Activated T-cell treated with anti-CD3 and anti-CD28 coated beads for 1 hour (primary cell): ENCODE results near the gene COQ6.
"Not testable (repeated sequence)": the region's sequence is repeated elsewhere in the genome, so short reads cannot be mapped to it uniquely, and the experiment has no call there.

Experiments used
- DNase-seq: peaks from one replicate; pipeline ENCODE4 v3.0.0-alpha.2; 2020; ENCODE audit warnings: low read depth

Gene COQ6

DNA sequence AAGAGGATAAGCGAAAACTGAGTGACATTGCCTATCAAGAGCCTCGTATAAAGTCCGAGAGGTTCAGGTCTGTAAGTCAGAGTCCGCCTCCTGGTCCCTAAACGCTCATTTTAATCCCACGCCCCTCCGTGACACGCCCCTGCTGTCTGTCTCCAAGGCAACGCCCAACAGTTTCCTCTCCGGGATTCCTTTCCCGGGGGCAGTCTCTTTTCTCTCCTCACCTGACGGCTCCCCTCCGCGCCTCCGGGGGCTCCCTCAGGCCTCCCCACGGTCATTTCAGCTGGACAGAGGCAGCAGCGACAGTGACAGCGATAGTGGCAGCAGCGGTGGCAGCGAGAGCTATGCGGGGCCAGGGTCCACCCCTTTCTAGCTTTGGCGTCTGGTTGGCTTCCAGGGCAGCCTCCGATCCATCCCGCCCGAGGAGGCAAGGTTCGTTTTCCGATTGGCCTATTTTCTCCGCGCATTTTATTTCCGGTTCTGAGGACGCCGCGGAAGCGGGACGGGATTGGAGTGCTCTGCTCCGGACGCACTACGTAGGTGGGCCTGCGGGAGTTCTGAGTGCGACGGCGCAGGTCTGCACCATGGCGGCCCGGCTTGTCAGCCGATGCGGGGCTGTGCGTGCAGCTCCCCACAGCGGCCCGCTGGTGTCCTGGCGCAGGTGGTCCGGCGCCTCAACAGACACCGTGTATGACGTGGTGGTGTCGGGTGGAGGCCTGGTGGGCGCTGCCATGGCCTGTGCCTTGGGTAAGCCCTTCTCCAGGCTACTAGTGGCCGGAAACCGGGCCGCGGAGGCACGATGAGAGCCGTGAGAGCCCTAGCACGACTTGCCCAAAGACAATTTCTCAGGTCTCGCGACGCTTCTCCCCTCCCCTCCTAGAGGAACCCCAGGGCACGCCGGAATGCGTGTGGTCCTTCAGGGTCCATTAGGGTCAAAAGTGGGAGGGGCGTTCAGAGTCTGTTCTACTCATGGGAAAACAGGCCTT lies at the start of gene COQ6, which contains the start of gene FAM161B:
Gene COQ6 (plus strand): TSS at position 551 of the 983 bp plus-strand sequence. CDS start 31 bp downstream, at position 582.
Gene FAM161B (minus strand): TSS at position 343 of the 983 bp plus-strand sequence. CDS start 68 bp downstream, at position 275.
- DNase-seq, result peak; percentile 82

DNA sequence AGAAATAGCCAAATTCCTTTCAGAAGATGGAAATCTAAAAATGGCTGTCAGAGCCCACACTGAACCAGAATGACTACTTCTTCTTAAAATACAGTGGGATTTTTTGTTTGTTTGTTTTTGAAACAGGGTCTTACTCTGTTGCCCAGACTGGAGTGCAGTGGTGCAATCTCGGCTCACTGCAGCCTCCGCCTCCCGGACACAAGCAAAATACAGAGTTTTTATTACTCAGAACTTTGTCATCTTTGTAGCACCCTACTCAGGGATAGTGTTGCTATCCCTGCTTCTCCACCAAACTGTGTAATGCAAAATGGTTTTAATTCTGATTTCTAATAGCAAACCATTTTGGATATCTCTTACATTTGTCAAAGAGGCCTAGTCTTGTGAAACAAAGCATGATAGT lies 47.1 kb upstream of the COQ6 start:
- DNase-seq, result no peak

DNA sequence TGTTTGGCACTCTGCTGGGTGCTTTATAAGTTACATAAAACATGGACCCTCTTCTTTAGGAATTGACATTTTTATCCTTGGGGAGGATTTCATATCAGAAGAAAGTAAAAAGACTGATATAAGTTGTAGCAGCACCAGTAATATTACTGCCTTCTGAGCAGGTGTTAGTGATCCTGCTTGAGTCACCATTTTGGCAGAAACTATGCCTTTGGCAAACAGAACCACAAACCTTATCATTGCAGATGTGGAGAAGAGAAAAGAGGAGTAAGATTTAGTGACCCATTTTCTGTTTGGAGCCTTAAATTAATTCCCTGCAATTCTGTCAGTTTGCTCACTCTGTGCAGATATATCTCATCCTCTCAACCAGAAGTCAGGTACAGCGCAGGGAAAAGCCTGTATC lies 40.4 kb upstream of the COQ6 start:
- DNase-seq, result no peak

DNA sequence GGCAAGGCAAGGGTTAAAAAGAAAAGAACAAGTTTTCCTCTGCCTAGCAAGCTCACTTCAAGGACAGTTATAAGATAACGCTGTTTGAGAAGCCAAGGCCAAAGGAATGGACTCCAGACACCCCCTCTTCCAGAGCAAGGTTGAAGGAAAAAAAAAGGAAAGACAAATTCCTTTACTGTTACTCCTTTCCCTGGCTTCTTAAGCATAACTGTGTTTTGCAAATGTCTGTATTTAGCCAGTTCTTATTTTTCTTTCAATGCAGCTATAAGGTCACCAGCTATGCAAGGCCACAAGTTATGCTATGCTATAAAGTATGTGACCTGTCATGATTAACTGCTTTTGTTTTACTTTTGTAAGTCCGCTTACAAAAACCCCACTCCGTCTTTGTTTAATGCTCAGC lies 36.8 kb upstream of the COQ6 start:
- no peak for DNase-seq

DNA sequence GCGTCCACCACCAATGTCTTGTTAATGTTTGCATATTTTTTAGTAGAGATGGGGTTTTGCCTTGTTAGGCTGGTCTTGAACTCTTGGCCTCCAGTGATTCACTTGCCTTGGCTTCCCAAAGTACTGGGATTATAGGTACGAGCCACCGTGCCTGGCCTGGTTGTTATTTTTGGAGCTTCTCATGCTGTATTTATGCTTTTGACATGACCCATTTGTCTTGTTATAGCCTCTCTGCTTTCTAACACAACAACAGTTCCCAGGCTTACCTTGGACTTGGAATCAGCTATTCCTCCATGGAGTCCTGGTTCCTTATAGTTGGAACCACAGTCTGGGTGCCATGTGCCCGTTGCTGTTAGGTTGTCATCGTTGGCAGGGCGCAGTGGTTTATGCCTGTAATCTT lies 33.8 kb upstream of the COQ6 start:
- DNase-seq, result no peak

DNA sequence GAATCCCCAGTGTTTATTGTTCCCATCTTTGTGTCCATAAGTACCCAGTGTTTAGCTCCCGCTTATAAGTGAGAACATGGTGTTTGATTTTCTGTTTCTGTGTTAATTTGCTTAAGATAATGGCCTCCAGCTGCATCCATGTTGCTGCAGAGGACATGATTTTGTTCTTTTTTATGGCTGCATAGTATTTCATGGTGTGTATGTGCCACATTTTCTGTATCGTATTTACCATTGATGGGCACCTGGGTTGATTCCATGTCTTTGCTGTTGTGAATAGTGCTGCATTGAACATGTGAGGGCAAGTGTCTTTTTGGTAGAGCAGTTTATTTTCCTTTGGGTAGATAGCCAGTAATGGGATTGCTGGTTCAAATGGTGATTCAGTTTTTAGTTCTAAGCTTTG lies 30.6 kb upstream of the COQ6 start:
- not testable (repeated sequence) for DNase-seq

DNA sequence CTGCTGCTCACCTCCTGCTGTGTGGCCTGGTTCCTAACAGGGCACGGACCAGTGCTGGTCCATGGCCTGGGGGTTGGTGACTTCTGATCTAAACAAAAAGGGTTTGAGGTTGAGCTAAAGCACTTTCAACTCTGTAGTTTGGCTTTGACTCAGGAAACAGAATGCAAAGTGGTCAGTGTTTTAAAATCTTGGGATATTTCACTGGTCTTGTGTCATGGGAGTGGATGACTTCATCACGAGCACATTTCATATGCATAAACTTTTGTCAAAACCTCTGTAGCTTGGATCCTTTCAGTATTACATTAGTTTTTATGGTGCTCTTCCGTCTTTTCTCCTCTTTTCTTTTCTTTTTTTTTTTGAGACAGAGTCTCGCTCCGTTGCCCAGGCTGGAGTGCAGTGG lies 25.8 kb upstream of the COQ6 start:
- no peak for DNase-seq

DNA sequence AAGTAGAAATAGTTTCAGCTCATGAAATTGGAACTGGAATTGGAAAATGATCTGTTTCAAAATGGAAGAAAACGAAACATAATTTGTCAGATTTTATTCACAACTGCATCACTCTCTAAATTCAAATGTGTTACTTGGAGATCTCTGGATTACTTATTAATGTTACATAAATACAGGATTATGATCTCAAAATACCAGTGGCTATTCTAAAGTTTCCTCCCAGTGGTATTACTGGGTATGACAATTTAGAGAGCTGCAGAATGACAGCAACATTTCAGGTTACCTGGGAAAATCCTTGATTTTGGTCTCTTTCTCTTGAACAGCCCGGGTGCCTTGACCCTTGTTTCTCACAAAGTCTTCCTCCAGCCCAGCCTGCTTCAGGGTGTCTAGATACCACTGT lies 14.4 kb upstream of the COQ6 start:
- no peak for DNase-seq

DNA sequence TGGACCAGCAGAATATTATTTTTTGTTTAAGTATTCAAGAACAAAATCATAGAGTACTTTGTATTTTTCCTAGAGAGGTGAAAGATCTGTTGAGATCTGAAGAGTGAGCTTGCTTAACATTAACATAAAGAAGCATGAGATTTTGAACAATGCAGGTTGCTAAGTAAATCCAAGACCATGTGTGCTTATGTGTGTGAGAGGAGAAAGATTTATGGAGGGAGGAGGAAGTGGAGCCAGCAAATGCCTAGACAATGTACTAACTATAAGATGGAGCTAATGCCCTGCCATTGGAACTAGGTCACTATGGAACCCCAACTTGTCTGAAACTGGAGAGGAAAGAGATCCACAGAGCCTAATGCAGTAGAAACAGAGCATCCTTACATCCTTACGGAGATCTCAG lies 13.6 kb upstream of the COQ6 start:
- DNase-seq, result no peak

DNA sequence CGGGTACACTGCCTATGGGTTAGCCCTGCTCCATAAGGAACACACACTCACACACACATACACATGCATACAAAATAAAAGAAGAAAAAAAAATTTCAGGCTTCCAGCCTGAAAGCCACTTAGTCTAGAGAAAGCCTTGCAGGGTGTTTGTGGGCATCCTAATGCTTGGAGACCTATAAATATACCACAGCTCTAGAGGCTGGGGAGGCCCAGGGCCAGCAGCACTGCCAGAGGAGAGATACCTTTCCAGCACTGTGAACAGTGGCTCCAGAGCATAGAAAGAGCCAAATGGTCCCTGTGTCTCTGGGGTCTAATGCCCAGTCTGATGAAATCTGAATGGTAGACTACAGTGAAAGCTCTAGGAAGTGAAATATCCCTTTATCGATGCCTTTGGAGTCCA lies 13.1 kb upstream of the COQ6 start:
- no peak for DNase-seq

DNA sequence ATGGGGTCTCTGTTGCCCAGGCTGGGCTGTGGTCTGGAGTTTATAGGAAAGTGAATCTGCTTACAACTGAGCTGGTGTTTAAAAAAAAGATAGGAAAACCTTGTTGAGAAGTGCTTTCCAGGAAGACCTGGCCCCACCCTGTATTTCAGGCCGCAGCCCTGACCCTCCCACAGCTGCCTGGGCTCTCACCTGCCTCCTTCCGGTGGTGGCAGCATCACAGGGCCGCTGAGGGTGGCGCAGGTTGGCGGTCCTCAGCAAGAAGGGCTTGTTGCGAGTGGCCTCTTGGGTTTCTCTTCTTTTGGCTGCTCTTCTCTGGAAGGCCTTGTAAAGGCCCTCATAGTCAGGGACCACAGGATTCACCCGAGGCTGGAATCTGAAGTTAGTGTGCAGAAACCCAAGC lies 7.9 kb upstream of the COQ6 start:
- no peak for DNase-seq

DNA sequence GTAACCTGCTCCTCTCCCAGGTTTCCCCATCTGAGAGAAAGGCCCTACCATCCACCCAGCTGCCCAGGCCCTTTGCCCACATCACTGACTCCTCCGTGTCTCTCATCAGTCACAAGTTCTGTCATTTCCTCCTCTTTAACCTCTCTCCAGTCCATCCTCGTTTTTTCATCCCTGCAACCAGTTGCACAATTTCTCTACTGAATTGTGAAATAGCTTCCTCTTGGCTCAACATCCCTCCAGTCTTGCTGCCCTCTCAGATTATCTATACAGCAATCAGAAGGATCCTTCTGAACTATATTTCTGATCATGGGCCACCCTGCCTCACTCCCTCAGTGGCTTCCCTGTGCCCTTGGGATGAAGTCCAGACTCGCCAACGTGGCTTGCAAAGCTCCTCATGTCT lies 7.0 kb upstream of the COQ6 start:
- DNase-seq, result no peak

DNA sequence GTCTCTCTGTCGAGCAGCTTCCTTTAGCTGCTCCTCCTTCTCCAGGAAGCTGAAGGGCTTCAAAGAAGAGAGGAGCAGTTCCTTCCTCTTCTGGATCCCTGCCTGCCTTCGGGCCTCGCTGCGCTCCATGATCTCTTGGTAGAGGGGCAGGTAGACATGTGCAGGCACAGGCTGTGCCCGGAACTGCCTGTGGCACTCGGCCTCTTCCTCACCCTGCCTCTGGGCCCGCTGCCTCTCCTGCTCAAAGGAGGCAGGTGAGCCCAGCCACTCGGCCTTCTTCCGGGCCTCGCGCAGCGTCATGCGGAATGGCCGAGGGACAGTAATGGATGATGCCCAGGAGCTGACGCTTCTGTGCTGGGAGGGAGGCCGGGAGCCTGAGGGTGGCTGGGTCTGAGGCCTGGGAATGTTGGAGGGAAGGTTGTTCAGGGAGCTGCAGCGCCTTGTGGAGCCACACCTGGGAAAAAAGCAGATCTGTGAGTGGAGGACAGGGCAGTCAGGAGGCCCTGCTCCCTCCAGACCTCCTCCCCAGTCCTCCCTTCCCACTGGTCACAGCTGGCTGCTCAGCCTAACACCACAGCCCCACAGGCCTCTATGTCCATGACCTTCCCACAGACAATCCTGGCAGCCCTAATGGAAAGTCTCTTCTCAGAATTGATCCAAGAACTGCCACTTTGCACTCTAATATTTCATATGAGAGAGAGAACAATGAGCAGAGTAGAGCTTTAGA lies 5.5 kb upstream of the COQ6 start:
- DNase-seq, result no peak

DNA sequence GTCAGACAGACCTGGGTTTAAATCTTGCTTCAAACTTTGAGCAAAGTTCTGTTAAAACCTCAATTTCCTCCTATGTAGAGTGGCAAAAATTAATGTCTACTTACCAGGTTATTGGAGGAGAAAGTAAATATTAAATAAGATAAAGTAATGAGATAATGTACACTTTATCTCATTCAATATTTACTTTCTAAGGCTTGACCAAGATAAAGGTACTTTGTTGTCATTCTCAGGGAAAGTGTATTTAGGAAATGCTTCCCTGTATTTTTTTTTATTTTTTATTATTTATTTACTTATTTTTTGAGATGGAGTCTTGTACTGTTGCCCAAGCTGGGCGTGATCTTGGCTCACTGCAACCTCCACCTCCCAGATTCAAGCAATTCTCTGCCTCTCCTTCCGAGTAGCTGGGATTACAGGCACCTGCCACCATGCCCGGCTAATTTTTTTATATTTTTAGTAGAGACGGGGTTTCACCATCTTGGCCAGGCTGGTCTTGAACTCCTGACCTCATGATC lies 4.9 kb upstream of the COQ6 start:
- DNase-seq, result no peak

DNA sequence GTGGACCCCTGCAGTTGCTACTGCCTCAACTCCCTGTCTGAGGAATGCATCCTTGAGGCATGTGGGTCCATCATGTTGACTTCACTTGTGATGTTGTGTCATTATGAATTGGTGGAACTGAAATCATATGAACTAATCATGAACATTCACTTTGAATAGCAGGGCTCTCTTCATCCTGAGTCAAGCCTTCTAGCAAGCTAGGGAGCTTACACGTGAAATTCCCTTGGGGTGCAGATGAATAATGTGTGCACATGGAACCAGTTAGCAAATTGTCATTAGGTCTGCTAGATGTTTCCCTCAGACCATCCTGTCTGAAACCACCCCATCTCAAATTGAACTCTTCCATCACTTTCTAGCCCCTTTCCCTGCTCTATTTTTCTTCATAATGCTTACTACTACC lies 3.6 kb downstream of the COQ6 start:
- DNase-seq, result no peak

DNA sequence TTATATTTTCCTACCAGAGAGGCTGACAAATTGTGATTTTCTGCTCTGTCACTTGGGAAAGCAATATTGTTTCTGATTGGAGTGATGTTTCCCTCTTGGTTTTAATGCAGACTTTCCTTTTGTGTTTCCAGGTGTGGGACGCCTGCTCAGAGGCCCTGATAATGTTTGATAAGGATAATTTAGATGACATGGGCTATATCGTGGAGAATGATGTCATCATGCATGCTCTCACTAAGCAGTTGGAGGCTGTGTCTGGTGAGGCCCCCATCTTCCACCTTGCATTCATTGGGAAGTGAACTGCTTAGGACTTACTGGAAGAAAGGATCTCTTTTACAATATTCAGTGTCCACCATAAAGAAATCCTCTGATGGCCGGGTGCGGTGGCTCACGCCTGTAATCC lies 5.6 kb downstream of the COQ6 start:
- DNase-seq, result no peak

DNA sequence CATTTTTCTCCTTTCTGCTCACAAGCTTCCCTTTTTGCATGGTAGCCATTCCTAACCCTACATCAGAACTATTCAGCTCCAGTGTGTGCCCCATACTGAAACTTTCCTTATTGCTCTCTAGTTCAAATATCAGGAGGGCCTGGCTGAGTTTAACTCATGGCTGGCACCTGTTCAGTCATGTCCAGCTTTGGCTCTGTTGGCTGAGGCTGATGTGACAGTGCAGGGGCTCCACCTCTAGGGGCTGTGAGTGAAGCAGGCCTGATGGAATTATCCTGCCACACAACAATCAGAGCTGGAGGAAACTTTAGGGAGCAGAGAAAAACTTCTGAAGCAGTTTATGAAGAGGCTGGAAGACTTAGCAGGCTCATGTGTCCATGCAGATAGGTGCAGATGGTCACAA lies 8.5 kb downstream of the COQ6 start:
- no peak for DNase-seq

DNA sequence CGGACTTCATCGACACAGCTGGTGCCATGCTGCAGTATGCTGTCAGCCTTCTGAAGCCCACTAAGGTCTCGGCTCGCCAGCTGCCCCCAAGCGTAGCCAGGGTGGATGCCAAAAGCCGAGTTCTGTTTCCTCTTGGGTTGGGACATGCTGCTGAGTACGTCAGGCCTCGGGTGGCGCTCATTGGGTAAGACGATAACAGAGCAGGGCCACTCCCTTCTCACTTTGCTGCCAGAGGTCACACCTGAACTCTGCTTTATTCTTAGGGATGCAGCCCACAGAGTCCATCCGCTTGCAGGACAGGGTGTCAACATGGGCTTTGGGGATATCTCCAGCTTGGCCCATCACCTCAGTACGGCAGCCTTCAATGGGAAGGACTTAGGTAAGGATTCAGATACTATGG lies 11.1 kb downstream of the COQ6 start:
- no peak for DNase-seq

DNA sequence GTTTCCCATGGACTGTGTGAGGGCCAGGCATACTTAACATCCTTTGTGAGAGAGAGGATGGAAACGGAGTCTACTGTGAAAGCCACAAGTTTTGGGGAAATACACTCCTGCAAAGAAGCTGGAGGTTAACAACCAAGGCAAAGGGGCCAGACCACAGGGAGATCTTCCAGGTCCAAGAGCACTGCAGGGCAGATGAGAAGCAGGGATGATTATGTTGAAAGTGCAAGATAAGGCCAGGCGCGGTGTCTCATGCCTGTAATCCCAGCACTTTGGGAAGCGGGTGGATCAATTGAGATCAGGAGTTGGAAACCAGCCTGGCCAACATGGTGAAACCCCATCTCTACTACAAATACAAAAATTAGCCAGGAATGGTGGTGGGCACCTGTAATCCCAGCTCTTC lies 15.1 kb downstream of the COQ6 start:
- no peak for DNase-seq

DNA sequence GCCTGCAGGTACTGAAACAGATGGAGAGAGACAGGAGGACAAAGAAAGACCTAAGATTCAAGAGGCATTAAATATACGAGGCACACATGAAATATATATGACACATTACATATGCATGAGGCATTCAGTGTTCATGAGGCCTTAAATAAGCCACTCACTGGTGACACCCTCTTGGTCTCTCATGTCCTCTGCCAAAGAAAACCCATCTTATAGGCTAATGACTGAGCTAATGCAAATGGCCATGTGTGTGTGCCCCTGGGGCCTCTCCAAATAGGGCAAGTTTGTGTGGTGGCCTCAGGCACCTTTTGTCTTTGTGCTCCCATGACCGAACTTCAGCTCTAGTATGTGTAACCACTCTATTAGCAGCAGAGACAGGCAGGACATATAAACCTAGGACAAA lies 18.8 kb downstream of the COQ6 start:
- no peak for DNase-seq

DNA sequence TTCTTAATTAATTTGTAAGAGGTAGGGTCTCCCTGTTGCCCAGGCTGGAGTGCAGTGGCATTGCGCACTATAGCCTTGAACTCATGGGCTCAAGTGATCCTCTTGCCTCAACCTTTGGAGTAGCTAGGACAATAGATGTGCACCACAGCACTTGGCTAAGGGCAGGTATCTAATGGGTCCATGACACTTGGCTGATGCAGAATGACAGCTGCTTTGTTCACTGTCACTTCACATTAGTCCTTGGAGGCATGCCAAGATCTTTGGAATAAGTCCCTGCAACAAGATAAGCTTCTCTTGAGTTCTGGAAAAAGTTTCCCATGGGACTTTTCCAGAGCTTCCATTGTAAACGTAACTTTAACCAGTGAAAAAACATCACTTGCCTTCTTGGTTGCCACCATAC lies 23.4 kb downstream of the COQ6 start:
- no peak for DNase-seq

DNA sequence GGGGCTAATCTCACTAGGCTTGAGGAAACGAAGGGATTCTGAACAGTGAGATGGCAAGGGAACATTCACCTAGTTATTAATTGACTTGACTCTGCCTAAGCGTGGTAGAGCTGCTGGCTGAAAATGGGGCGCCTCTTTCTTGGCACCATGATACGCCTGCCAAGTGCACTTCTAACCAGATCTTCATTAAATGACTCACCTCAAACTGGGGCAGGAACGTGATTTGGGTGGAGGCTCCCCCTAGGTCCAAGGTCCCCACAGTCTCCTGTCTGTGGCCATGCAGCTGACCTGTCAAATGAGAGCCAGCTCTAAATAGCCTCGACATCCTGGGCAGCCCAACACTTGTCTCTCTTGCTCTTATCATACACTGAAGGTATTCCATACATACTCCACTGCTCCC lies 26.0 kb downstream of the COQ6 start:
- no peak for DNase-seq

DNA sequence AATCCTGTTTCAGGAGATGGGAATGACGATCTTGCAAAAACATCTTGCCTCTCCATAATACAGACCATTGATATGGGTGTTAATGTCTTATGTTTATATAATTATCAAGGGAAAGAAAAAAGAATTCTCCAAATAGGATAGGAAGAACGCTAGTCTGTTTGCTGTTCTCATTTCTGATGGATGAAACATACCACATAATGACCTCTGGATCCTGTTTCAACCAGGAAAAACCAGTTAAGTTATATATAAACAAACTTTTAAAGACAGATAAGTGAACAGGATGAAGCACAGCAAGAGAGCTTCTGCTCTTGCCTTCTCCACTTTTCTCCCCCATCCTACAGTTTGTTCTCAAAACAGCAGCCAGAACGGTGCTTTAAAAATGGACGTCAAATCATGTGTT lies 27.8 kb downstream of the COQ6 start:
- no peak for DNase-seq
